ENCODE results near the gene LYPLAL1. TPM values are rescaled to one million over a fixed set of nuclear protein-coding genes. Genes with fewer than 3 reads are reported as not detected.

The LYPLAL1 gene
- total RNA-seq, 1 donor from 2014 or later, result 15.9 TPM

GRCh38 chr1:219163401-219163954, 10.2 kb upstream of the LYPLAL1 start:
- H3K4me3 ChIP-seq (ENCODE audit: low read depth, low read length), result no peak overlapping the region
- TF ChIP-seq, protein P1, sequence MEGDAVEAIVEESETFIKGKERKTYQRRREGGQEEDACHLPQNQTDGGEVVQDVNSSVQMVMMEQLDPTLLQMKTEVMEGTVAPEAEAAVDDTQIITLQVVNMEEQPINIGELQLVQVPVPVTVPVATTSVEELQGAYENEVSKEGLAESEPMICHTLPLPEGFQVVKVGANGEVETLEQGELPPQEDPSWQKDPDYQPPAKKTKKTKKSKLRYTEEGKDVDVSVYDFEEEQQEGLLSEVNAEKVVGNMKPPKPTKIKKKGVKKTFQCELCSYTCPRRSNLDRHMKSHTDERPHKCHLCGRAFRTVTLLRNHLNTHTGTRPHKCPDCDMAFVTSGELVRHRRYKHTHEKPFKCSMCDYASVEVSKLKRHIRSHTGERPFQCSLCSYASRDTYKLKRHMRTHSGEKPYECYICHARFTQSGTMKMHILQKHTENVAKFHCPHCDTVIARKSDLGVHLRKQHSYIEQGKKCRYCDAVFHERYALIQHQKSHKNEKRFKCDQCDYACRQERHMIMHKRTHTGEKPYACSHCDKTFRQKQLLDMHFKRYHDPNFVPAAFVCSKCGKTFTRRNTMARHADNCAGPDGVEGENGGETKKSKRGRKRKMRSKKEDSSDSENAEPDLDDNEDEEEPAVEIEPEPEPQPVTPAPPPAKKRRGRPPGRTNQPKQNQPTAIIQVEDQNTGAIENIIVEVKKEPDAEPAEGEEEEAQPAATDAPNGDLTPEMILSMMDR (IDR thresholded peaks at IDR 0.05; ENCODE audit: insufficient read depth, low read length, poor library complexity, severe bottlenecking), result no peak
- no peaks in the 10 kb centered on the region for H3K27me3 ChIP-seq (ENCODE audit: control insufficient read depth, insufficient read depth, low read length)
- DNase-seq (ENCODE audit: low read depth), result no peak
- H3K36me3 ChIP-seq (ENCODE audit: control insufficient read depth, insufficient read depth, low read length), result no peaks in the 10 kb centered on the region

DNA sequence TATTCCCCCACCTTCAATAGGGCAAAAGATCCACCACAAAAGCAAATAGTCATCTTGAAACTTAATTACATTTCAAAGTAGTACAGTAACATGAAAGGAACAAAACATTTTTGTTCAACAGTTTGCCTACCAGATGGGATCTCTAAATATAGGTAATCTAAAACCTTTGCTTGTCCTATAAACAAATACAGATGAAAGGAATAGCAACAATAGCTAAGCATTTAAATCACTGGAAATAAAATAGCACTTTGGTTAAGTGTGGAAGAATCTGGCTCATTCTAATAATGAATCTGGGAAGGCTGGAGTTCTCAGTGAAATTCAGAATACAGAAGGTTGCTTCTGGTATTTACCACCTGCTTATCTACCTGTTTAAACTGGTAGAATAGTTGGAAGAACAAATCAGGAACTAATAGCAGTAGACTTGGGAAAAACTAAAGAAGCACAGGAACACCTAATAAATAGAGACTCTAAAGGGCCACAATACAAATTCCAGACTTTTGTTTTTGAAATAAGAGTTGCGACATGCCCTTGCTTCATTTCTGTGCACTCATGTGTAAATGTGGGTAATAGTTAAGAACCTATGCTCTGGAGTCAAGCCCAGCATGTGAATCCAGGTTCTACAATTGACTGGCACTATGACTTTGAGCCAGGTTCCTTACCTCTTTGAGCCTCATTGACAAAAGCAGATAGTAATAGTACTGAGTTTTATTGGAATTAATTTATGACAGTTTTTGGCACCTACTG, 2.3 kb upstream of the LYPLAL1 start:
- peak; percentile 57 for DNase-seq (ENCODE audit: low read depth)
- H3K27me3 ChIP-seq (ENCODE audit: control insufficient read depth, insufficient read depth, low read length), result no peaks in the 10 kb centered on the region

DNA sequence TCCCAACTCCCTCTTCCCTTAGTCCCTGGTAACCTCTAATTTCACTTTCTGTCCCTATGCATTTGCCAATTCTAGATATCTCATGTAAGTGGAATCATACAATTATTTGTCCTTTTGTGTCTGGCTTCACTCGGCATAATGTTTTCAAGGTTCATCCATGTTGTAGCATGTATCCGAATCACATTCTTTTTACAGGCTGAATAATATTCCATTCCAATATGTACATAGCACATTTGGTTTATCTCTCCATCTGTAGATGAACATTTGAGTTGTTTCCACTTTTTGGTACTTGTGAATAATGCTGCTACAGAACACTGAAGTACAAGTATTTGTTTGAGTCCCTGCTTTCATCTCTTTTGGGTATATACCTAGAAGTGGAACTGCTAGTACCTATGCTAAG, 857 bp upstream of the LYPLAL1 start:
- H3K36me3 ChIP-seq (ENCODE audit: control insufficient read depth, insufficient read depth, low read length), result no peaks in the 10 kb centered on the region
- H3K27me3 ChIP-seq (ENCODE audit: control insufficient read depth, insufficient read depth, low read length), result no peaks in the 10 kb centered on the region
- TF ChIP-seq, protein P1 (IDR thresholded peaks at IDR 0.05; ENCODE audit: insufficient read depth, low read length, poor library complexity, severe bottlenecking), result no peak
- no peak for DNase-seq (ENCODE audit: low read depth)
- H3K4me3 ChIP-seq (ENCODE audit: low read depth, low read length), result no peak overlapping the region

More for the DNA sequence above, 2.3 kb upstream of the LYPLAL1 start:
- no peaks in the 10 kb centered on the region for H3K36me3 ChIP-seq (ENCODE audit: control insufficient read depth, insufficient read depth, low read length)
- no peak overlapping the region for H3K4me3 ChIP-seq (ENCODE audit: low read depth, low read length)
- TF ChIP-seq, protein P1 (IDR thresholded peaks at IDR 0.05; ENCODE audit: insufficient read depth, low read length, poor library complexity, severe bottlenecking), result no peak

DNA sequence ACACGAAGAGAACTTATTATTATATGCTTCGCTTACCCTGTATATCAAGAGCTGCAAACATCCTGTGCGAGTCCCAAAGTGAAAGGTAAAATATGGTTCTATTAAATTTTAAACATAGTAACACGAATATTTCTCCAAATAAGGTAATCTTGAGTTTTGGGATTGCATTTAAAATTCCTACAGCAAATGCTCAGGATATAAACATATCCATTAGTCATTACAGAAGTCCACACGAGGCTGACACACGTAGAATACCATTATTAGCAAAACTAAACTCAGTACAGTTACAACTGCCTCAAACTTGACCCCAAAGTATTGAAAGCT, 282 bp upstream of the LYPLAL1 start:
- H3K27me3 ChIP-seq (ENCODE audit: control insufficient read depth, insufficient read depth, low read length), result no peaks in the 10 kb centered on the region
- H3K36me3 ChIP-seq (ENCODE audit: control insufficient read depth, insufficient read depth, low read length), result no peaks in the 10 kb centered on the region
- H3K4me3 ChIP-seq (ENCODE audit: low read depth, low read length), result peak overlapping the region; percentile 55
- no peak for DNase-seq (ENCODE audit: low read depth)
- TF ChIP-seq, protein P1 (IDR thresholded peaks at IDR 0.05; ENCODE audit: insufficient read depth, low read length, poor library complexity, severe bottlenecking), result no peak

GRCh38 chr1:219174460-219175211, 958 bp downstream of the LYPLAL1 start:
- H3K36me3 ChIP-seq (ENCODE audit: control insufficient read depth, insufficient read depth, low read length), result no peaks in the 10 kb centered on the region
- H3K27me3 ChIP-seq (ENCODE audit: control insufficient read depth, insufficient read depth, low read length), result no peaks in the 10 kb centered on the region
- H3K4me3 ChIP-seq (ENCODE audit: low read depth, low read length), result peak overlapping the region; percentile 55
- TF ChIP-seq, protein P1 (IDR thresholded peaks at IDR 0.05; ENCODE audit: insufficient read depth, low read length, poor library complexity, severe bottlenecking), result no peak
- peak; percentile 53 for DNase-seq (ENCODE audit: low read depth)
